Suprapubic skin (tissue), 4 donors: ENCODE measurements around the gene CEACAM16.

Source experiments
- CTCF ChIP-seq, 2 donors: fragments of 200-600 bp in 1 of 2; fragments of 450-650 bp in 1 of 2; sonication (generic) in 1 of 2; IDR thresholded peaks; one replicate each; pipeline ENCODE4 v1.5.1; 2016 to 2019; ENCODE audit warnings: antibody characterized with exemption in 2 of 2, mild to moderate bottlenecking in 1 of 2, moderate library complexity in 1 of 2
- EP300 ChIP-seq: sonication (generic); formaldehyde crosslinking; IDR thresholded peaks from one replicate; pipeline ENCODE4 v1.6.1; 2017; ENCODE audit warnings: antibody characterized with exemption
- POLR2A ChIP-seq, 2 donors: fragments of 450-650 bp; IDR thresholded peaks; one replicate each; pipeline ENCODE4 v1.6.1; 2017; ENCODE audit warnings: antibody characterized with exemption in 2 of 2, mild to moderate bottlenecking in 2 of 2, moderate library complexity in 2 of 2
- POLR2AphosphoS5 ChIP-seq, 3 donors: sonication (generic); formaldehyde crosslinking; IDR thresholded peaks; one replicate each; pipeline ENCODE4 v1.6.1; 2017; ENCODE audit warnings: antibody characterized with exemption in 3 of 3

GRCh38 chr19:44668985-44669764 is 29.8 kb upstream of the CEACAM16 start:
- TF ChIP-seq POLR2A (IDR thresholded peaks at IDR 0.05), result no peak
- TF ChIP-seq CTCF (IDR thresholded peaks at IDR 0.05), result no peak
- no peak for TF ChIP-seq EP300
- TF ChIP-seq POLR2AphosphoS5 (IDR thresholded peaks at IDR 0.05), result no peak
